KMS-11 (cell line): ENCODE data around the gene SMAD7.

ENCODE experiments used
- H2AFZ ChIP-seq: fragments of 200-600 bp; sonication (generic); 2 replicates; pipeline ENCODE4 v1.6.1; 2016; ENCODE audit warnings: antibody characterized with exemption, mixed run types, low read depth
- H3K27ac ChIP-seq: fragments of 200-600 bp; sonication (generic); 2 replicates; pipeline ENCODE4 v1.6.1; 2016; ENCODE audit warnings: mild to moderate bottlenecking, mixed run types
- H3K27me3 ChIP-seq: fragments of 200-600 bp; sonication (generic); 2 replicates; pipeline ENCODE4 v1.6.1; 2017; ENCODE audit warnings: mild to moderate bottlenecking, low read depth, mixed run types, moderate library complexity; ENCODE audit not compliant: insufficient read depth
- H3K36me3 ChIP-seq: fragments of 200-600 bp; sonication (generic); 2 replicates; pipeline ENCODE4 v1.6.1; 2017; ENCODE audit warnings: mild to moderate bottlenecking, mixed run types; ENCODE audit not compliant: insufficient read depth
- H3K4me1 ChIP-seq: fragments of 200-600 bp; sonication (generic); 2 replicates; pipeline ENCODE4 v1.6.1; 2016; ENCODE audit warnings: mild to moderate bottlenecking, low read depth, mixed run types; ENCODE audit not compliant: poor library complexity, severe bottlenecking
- H3K4me2 ChIP-seq: fragments of 200-600 bp; sonication (generic); 2 replicates; pipeline ENCODE4 v1.7.0; 2016; ENCODE audit warnings: mild to moderate bottlenecking, mixed run types
- H3K4me3 ChIP-seq: fragments of 200-600 bp; sonication (generic); IDR thresholded peaks from 2 replicates; pipeline ENCODE4 v1.6.1; 2017; ENCODE audit warnings: low read depth, low read length, mixed read lengths; ENCODE audit not compliant: insufficient read depth
- H3K79me2 ChIP-seq: fragments of 200-600 bp; sonication (generic); 2 replicates; pipeline ENCODE4 v1.6.1; 2016; ENCODE audit warnings: low read depth, mixed run types; ENCODE audit not compliant: insufficient read depth
- H3K9ac ChIP-seq: fragments of 200-600 bp; sonication (generic); 2 replicates; pipeline ENCODE4 v1.6.1; 2016; ENCODE audit warnings: mild to moderate bottlenecking, mixed run types
- H4K20me1 ChIP-seq: fragments of 200-600 bp; sonication (generic); 2 replicates; pipeline ENCODE4 v1.6.1; 2016; ENCODE audit warnings: mild to moderate bottlenecking, mixed run types; ENCODE audit not compliant: insufficient read depth
- CTCF ChIP-seq: fragments of 200-600 bp; sonication (generic); conservative IDR thresholded peaks from 2 replicates; pipeline ENCODE4 v1.6.1; 2017; ENCODE audit warnings: low read depth, mild to moderate bottlenecking, antibody characterized with exemption, low read length, moderate library complexity, mixed read lengths

SMAD7 gene

GRCh38 chr18:48899558-48900174, 51.1 kb downstream of the SMAD7 start:
- no peak overlapping the region for H3K27ac ChIP-seq
- no peaks in the 10 kb centered on the region for H3K36me3 ChIP-seq
- no peaks in the 10 kb centered on the region for H4K20me1 ChIP-seq
- no peak overlapping the region for H3K4me3 ChIP-seq
- H3K27me3 ChIP-seq, result no peaks in the 10 kb centered on the region
- H3K9ac ChIP-seq, result no peak overlapping the region
- no peak overlapping the region for H2AFZ ChIP-seq
- H3K79me2 ChIP-seq, result no peaks in the 10 kb centered on the region
- H3K4me2 ChIP-seq, result no peak overlapping the region
- peaks cover 16% of the 10 kb centered on the region for H3K4me1 ChIP-seq
- TF ChIP-seq CTCF, result no peak

- H3K27ac ChIP-seq, result no peak overlapping the region
- H3K36me3 ChIP-seq, result no peaks in the 10 kb centered on the region
- H3K4me2 ChIP-seq, result no peak overlapping the region
- peaks cover 16% of the 10 kb centered on the region for H3K4me1 ChIP-seq
- TF ChIP-seq CTCF, result no peak
- H2AFZ ChIP-seq, result no peak overlapping the region
- no peaks in the 10 kb centered on the region for H3K27me3 ChIP-seq
- no peaks in the 10 kb centered on the region for H4K20me1 ChIP-seq
- no peak overlapping the region for H3K9ac ChIP-seq
- H3K79me2 ChIP-seq, result no peaks in the 10 kb centered on the region
- no peak overlapping the region for H3K4me3 ChIP-seq
Observed at GRCh38 chr18:48898521-48898920, 52.2 kb downstream of the SMAD7 start.

GRCh38 chr18:48897531-48897930, 53.2 kb downstream of the SMAD7 start:
- peaks cover 16% of the 10 kb centered on the region for H3K4me1 ChIP-seq
- H4K20me1 ChIP-seq, result no peaks in the 10 kb centered on the region
- H3K4me3 ChIP-seq, result no peak overlapping the region
- H3K36me3 ChIP-seq, result no peaks in the 10 kb centered on the region
- no peaks in the 10 kb centered on the region for H3K79me2 ChIP-seq
- TF ChIP-seq CTCF, result no peak
- no peaks in the 10 kb centered on the region for H3K27me3 ChIP-seq
- H3K9ac ChIP-seq, result no peak overlapping the region
- no peak overlapping the region for H3K27ac ChIP-seq
- H2AFZ ChIP-seq, result no peak overlapping the region
- H3K4me2 ChIP-seq, result no peak overlapping the region

GRCh38 chr18:48896875-48897511, 53.8 kb downstream of the SMAD7 start:
- Histone ChIP-seq H3K36me3 (no peaks in the 10 kb centered on the region), H3K79me2 (no peaks in the 10 kb centered on the region), H3K4me2 (peak overlapping the region; percentile 18; the same call in 1 of the 2 replicates), H3K27me3 (no peaks in the 10 kb centered on the region), H3K4me3 (no peak overlapping the region), H3K27ac (no peak overlapping the region), H2AFZ (no peak overlapping the region; the same call in 1 of the 2 replicates), H3K4me1 (peaks cover 16% of the 10 kb centered on the region), H4K20me1 (no peaks in the 10 kb centered on the region), H3K9ac (no peak overlapping the region)
- TF ChIP-seq CTCF, result no peak
